CD4-positive, CD25-positive, alpha-beta regulatory T cell (primary cell): Measurements from ENCODE around the gene NUPR1. TPM values are rescaled to one million over a fixed set of nuclear protein-coding genes. Genes with fewer than 3 reads are reported as not detected.
"Not testable (repeated sequence)": the region's sequence is repeated elsewhere in the genome, so short reads cannot be mapped to it uniquely, and the experiment has no call there.

Experiments used
- ATAC-seq, 2 donors: fragments of 150-1000 bp; cut with Tn5 transposase; one replicate each; pipeline ENCODE4 v1.10.0; 2021; ENCODE audit warnings: low read depth in 2 of 2, moderate number of reproducible peaks in 2 of 2, moderate library complexity in 1 of 2
- DNase-seq, 3 donors: peaks; one replicate each; pipeline versions ENCODE4 v3.0.0 to v3.0.0-alpha.2; 2012 to 2022; ENCODE audit warnings: mixed read lengths in 1 of 3
- H3K27ac ChIP-seq: one replicate; pipeline ENCODE4 v1.7.0; 2013; ENCODE audit warnings: mild to moderate bottlenecking, low read length; ENCODE audit not compliant: insufficient read depth, poor library complexity, severe bottlenecking
- H3K27me3 ChIP-seq: one replicate; pipeline ENCODE4 v1.7.0; 2013; ENCODE audit warnings: low read length; ENCODE audit not compliant: control insufficient read depth, insufficient read depth
- H3K36me3 ChIP-seq: one replicate; pipeline ENCODE4 v1.7.0; 2013; ENCODE audit warnings: mild to moderate bottlenecking, low read length, moderate library complexity; ENCODE audit not compliant: control insufficient read depth, insufficient read depth
- H3K4me1 ChIP-seq: 2 replicates; pipeline ENCODE4 v1.7.0; 2013; ENCODE audit warnings: mild to moderate bottlenecking, low read length; ENCODE audit not compliant: insufficient read depth, control insufficient read depth, poor library complexity, severe bottlenecking
- H3K4me3 ChIP-seq: one replicate; pipeline ENCODE4 v1.7.0; 2013; ENCODE audit warnings: low read depth, mild to moderate bottlenecking, low read length, moderate library complexity
- H3K9me3 ChIP-seq, 2 experiments: 1 replicate in 1 of 2; 2 replicates in 1 of 2; pipeline ENCODE4 v1.7.0; 2013; ENCODE audit warnings: low read length in 2 of 2, mild to moderate bottlenecking in 1 of 2, moderate library complexity in 1 of 2; ENCODE audit not compliant: control insufficient read depth in 2 of 2
- H3K27ac Mint-ChIP-seq, 3 donors: one replicate each; pipeline ENCODE4 v1.8.0; 2020 to 2022; ENCODE audit warnings: mild to moderate bottlenecking in 3 of 3, mixed read lengths in 3 of 3, moderate library complexity in 2 of 3
- H3K27me3 Mint-ChIP-seq: one replicate; pipeline ENCODE4 v1.8.0; 2022; ENCODE audit warnings: mild to moderate bottlenecking, mixed read lengths
- H3K36me3 Mint-ChIP-seq: one replicate; pipeline ENCODE4 v1.8.0; 2020; ENCODE audit warnings: mixed read lengths
- H3K4me1 Mint-ChIP-seq, 4 donors: one replicate each; pipeline ENCODE4 v1.8.0; 2020 to 2022; ENCODE audit warnings: mixed read lengths in 4 of 4, mild to moderate bottlenecking in 1 of 4
- H3K4me3 Mint-ChIP-seq, 4 donors: one replicate each; pipeline ENCODE4 v1.8.0; 2020 to 2022; ENCODE audit warnings: mild to moderate bottlenecking in 4 of 4, mixed read lengths in 4 of 4, moderate library complexity in 3 of 4
- H3K9me3 Mint-ChIP-seq, 7 donors: one replicate each; pipeline ENCODE4 v1.8.0; 2020 to 2022; ENCODE audit warnings: mixed read lengths in 7 of 7, mild to moderate bottlenecking in 3 of 7, moderate library complexity in 2 of 7
- polyA plus RNA-seq, 4 donors: library from polyadenylated mRNA; unstranded; fragments of 300-500 nt; fragmentation: Illumina TruSeq; gene quantifications; one replicate each; pipeline ENCODE4 v1.2.3, GENCODE V29; 2021
- total RNA-seq: library from RNA; stranded (reverse); gene quantifications from one replicate; pipeline ENCODE4 v1.2.3, GENCODE V29; 2022

NUPR1 gene
- total and polyA plus RNA-seq, 5 donors from 2014 or later = not detected

- Mint-ChIP-seq H3K4me1 (peaks cover 26 to 57% (median 36%) of the 10 kb centered on the region in 4 donors), H3K36me3 (peaks cover 12% of the 10 kb centered on the region), H3K27me3 (peaks cover 4% of the 10 kb centered on the region), H3K27ac (peak within 1 kb of the TSS; percentile 98), H3K4me3 (peak within 1 kb of the TSS; percentile 92 to 96 (median 93)), H3K9me3 (peaks cover 0 to 2% (median 0%) of the 10 kb centered on the region in 7 donors)
- H3K4me3 ChIP-seq = peak within 1 kb of the TSS; percentile 84
- peak within 1 kb of the TSS; percentile 97 for H3K27ac ChIP-seq
- DNase-seq = peak; percentile 88 to 97 (median 96)
- no peaks in the 10 kb centered on the region for H3K27me3 ChIP-seq
- peaks cover 23% of the 10 kb centered on the region for H3K4me1 ChIP-seq
- peak; percentile 85 to 86 for ATAC-seq
- H3K36me3 ChIP-seq = peaks cover 16% of the 10 kb centered on the region
- no peaks in the 10 kb centered on the region for H3K9me3 ChIP-seq
Measured at GRCh38 chr16:28553776-28554633, 15.2 kb upstream of the NUPR1 start, which contains the start of gene SGF29. SGF29 (plus strand) TSS chr16:28553920; CDS start chr16:28581070, 27,150 bp downstream.

GRCh38 chr16:28549301-28549899 lies 10.6 kb upstream of the NUPR1 start:
- Mint-ChIP-seq H3K4me3 (peak overlapping the region in 2 of 4 donors; percentile 12 to 80), H3K4me1 (peaks cover 6 to 21% (median 16%) of the 10 kb centered on the region in 4 donors), H3K36me3 (no peaks in the 10 kb centered on the region), H3K9me3 (no peaks in the 10 kb centered on the region), H3K27me3 (peaks cover 8% of the 10 kb centered on the region), H3K27ac (peak overlapping the region in 2 of 3 donors; percentile 54 to 60)
- ATAC-seq = no peak
- Histone ChIP-seq H3K9me3 (no peaks in the 10 kb centered on the region), H3K36me3 (no peaks in the 10 kb centered on the region), H3K4me3 (no peak overlapping the region), H3K27ac (no peak overlapping the region), H3K4me1 (peaks cover 7% of the 10 kb centered on the region), H3K27me3 (no peaks in the 10 kb centered on the region)
- DNase-seq = peak in 2 of 3 donors; percentile 39 to 54

- DNase-seq (no peak), ATAC-seq (no peak)
- H3K4me3 Mint-ChIP-seq = no peak overlapping the region
- H3K4me1 Mint-ChIP-seq = peaks cover 4 to 15% (median 9%) of the 10 kb centered on the region in 4 donors
- H3K4me1 ChIP-seq = peaks cover 2% of the 10 kb centered on the region
- H3K27ac Mint-ChIP-seq = no peak overlapping the region
- H3K36me3 ChIP-seq = no peaks in the 10 kb centered on the region
- no peaks in the 10 kb centered on the region for H3K27me3 ChIP-seq
- H3K9me3 Mint-ChIP-seq = no peaks in the 10 kb centered on the region
- no peaks in the 10 kb centered on the region for H3K36me3 Mint-ChIP-seq
- H3K4me3 ChIP-seq = no peak overlapping the region
- H3K9me3 ChIP-seq = no peaks in the 10 kb centered on the region
- no peak overlapping the region for H3K27ac ChIP-seq
- peaks cover 8% of the 10 kb centered on the region for H3K27me3 Mint-ChIP-seq
Measured at GRCh38 chr16:28548306-28548802, 9.6 kb upstream of the NUPR1 start.

GRCh38 chr16:28546626-28547025 lies 7.9 kb upstream of the NUPR1 start:
- no peaks in the 10 kb centered on the region for H3K36me3 Mint-ChIP-seq

GRCh38 chr16:28545964-28546363 lies 7.2 kb upstream of the NUPR1 start:
- not testable (repeated sequence) for ATAC-seq, H3K4me3 Mint-ChIP-seq

More at GRCh38 chr16:28546626-28547025, 7.9 kb upstream of the NUPR1 start:
- no peak overlapping the region for H3K27ac ChIP-seq
- no peaks in the 10 kb centered on the region for H3K4me1 ChIP-seq
- H3K27me3 Mint-ChIP-seq = peaks cover 8% of the 10 kb centered on the region
- DNase-seq (no peak), ATAC-seq (no peak)
- no peak overlapping the region for H3K4me3 ChIP-seq
- H3K27me3 ChIP-seq = no peaks in the 10 kb centered on the region
- no peaks in the 10 kb centered on the region for H3K9me3 ChIP-seq
- no peaks in the 10 kb centered on the region for H3K36me3 ChIP-seq
- H3K9me3 Mint-ChIP-seq = no peaks in the 10 kb centered on the region
- peaks cover 5 to 15% (median 10%) of the 10 kb centered on the region in 4 donors for H3K4me1 Mint-ChIP-seq
- no peak overlapping the region for H3K27ac Mint-ChIP-seq
- no peak overlapping the region for H3K4me3 Mint-ChIP-seq

GRCh38 chr16:28544998-28545397 lies 6.2 kb upstream of the NUPR1 start:
- Mint-ChIP-seq H3K36me3 (no peaks in the 10 kb centered on the region), H3K4me3 (no peak overlapping the region), H3K9me3 (no peaks in the 10 kb centered on the region), H3K27ac (peak overlapping the region in 1 of 3 donors; percentile 9), H3K27me3 (peaks cover 8% of the 10 kb centered on the region), H3K4me1 (peaks cover 5 to 18% (median 10%) of the 10 kb centered on the region in 4 donors)
- DNase-seq (no peak), ATAC-seq (no peak)
- no peaks in the 10 kb centered on the region for H3K9me3 ChIP-seq
- H3K27ac ChIP-seq = no peak overlapping the region
- H3K36me3 ChIP-seq = no peaks in the 10 kb centered on the region
- no peaks in the 10 kb centered on the region for H3K27me3 ChIP-seq
- no peaks in the 10 kb centered on the region for H3K4me1 ChIP-seq
- no peak overlapping the region for H3K4me3 ChIP-seq

More at GRCh38 chr16:28545964-28546363, 7.2 kb upstream of the NUPR1 start:
- H3K27me3 ChIP-seq, H3K27me3 Mint-ChIP-seq, H3K27ac Mint-ChIP-seq, H3K4me3 ChIP-seq, H3K9me3 Mint-ChIP-seq, DNase-seq, H3K4me1 ChIP-seq, H3K9me3 ChIP-seq, H3K36me3 ChIP-seq, H3K27ac ChIP-seq, H3K36me3 Mint-ChIP-seq: not testable (repeated sequence)
- H3K4me1 Mint-ChIP-seq = peaks cover 5 to 15% (median 10%) of the 10 kb centered on the region in 4 donors

GRCh38 chr16:28543072-28543471 lies 4.3 kb upstream of the NUPR1 start:
- no peak overlapping the region for H3K4me3 Mint-ChIP-seq
- no peak overlapping the region for H3K27ac ChIP-seq

More at GRCh38 chr16:28543072-28543471, 4.3 kb upstream of the NUPR1 start:
- H3K4me1 ChIP-seq = no peaks in the 10 kb centered on the region
- H3K4me3 ChIP-seq = no peak overlapping the region
- DNase-seq (no peak), ATAC-seq (no peak)
- H3K36me3 ChIP-seq = no peaks in the 10 kb centered on the region
- Mint-ChIP-seq H3K4me1 (peaks cover 0 to 17% (median 5%) of the 10 kb centered on the region in 4 donors), H3K36me3 (no peaks in the 10 kb centered on the region), H3K27me3 (peaks cover 4% of the 10 kb centered on the region), H3K9me3 (no peaks in the 10 kb centered on the region), H3K27ac (peak overlapping the region in 2 of 3 donors; percentile 58 to 84)
- no peaks in the 10 kb centered on the region for H3K27me3 ChIP-seq
- H3K9me3 ChIP-seq = no peaks in the 10 kb centered on the region
